ENCODE measurements around the gene FAM13A.

DNA sequence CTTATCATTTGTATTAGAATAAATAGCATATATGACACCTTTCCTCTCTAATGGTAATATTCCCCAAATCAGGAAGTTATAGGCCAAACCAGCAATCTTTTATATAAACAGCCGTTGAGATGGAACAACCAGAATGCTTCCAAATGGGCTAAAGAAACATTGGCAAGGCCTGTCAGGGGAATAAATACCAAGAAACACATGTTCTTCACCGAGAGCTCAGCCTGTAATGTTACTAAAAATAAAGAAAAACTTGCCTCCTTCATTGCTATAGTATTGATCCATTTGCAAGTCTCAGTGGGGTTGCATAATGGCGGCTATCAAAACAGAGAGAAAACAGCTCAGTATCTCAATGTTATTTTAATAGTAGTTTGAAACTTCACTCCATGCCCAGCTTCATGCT is 104.9 kb downstream of the FAM13A start:
- TF ChIP-seq, protein P1, sequence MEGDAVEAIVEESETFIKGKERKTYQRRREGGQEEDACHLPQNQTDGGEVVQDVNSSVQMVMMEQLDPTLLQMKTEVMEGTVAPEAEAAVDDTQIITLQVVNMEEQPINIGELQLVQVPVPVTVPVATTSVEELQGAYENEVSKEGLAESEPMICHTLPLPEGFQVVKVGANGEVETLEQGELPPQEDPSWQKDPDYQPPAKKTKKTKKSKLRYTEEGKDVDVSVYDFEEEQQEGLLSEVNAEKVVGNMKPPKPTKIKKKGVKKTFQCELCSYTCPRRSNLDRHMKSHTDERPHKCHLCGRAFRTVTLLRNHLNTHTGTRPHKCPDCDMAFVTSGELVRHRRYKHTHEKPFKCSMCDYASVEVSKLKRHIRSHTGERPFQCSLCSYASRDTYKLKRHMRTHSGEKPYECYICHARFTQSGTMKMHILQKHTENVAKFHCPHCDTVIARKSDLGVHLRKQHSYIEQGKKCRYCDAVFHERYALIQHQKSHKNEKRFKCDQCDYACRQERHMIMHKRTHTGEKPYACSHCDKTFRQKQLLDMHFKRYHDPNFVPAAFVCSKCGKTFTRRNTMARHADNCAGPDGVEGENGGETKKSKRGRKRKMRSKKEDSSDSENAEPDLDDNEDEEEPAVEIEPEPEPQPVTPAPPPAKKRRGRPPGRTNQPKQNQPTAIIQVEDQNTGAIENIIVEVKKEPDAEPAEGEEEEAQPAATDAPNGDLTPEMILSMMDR (IDR thresholded peaks at IDR 0.05; ENCODE audit: insufficient read depth, low read length): no peak
- TF ChIP-seq SPI1 (IDR thresholded peaks at IDR 0.05; ENCODE audit: borderline replicate concordance, low read depth) (no peak), POLR2AphosphoS5 (IDR thresholded peaks at IDR 0.05; ENCODE audit: low read depth) (no peak), GABPA (IDR thresholded peaks at IDR 0.05; ENCODE audit: low read depth) (no peak)
- TF ChIP-seq, protein P2, sequence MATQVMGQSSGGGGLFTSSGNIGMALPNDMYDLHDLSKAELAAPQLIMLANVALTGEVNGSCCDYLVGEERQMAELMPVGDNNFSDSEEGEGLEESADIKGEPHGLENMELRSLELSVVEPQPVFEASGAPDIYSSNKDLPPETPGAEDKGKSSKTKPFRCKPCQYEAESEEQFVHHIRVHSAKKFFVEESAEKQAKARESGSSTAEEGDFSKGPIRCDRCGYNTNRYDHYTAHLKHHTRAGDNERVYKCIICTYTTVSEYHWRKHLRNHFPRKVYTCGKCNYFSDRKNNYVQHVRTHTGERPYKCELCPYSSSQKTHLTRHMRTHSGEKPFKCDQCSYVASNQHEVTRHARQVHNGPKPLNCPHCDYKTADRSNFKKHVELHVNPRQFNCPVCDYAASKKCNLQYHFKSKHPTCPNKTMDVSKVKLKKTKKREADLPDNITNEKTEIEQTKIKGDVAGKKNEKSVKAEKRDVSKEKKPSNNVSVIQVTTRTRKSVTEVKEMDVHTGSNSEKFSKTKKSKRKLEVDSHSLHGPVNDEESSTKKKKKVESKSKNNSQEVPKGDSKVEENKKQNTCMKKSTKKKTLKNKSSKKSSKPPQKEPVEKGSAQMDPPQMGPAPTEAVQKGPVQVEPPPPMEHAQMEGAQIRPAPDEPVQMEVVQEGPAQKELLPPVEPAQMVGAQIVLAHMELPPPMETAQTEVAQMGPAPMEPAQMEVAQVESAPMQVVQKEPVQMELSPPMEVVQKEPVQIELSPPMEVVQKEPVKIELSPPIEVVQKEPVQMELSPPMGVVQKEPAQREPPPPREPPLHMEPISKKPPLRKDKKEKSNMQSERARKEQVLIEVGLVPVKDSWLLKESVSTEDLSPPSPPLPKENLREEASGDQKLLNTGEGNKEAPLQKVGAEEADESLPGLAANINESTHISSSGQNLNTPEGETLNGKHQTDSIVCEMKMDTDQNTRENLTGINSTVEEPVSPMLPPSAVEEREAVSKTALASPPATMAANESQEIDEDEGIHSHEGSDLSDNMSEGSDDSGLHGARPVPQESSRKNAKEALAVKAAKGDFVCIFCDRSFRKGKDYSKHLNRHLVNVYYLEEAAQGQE (IDR thresholded peaks at IDR 0.05; ENCODE audit: insufficient replicate concordance, low read depth): no peak

All from HL-60 (cell line).